A673 (cell line): ENCODE results near the gene RNF183. TPM values are rescaled to one million over a fixed set of nuclear protein-coding genes. Genes with fewer than 3 reads are reported as not detected.
A peak's percentile ranks its signal among the peaks of the same experiment; 100 is the strongest.

Source experiments
- Bru-seq: library from RNA; stranded (reverse); fragments of 400-500 nt; gene quantifications from one replicate; lab custom pipeline; 2021; lab: Mats Ljungman, UMichigan
- BruChase-seq, 2 experiments: library from RNA; stranded (reverse); fragments of 400-500 nt; gene quantifications; one replicate each; lab custom pipeline; 2021; lab: Mats Ljungman, UMichigan
- BruUV-seq: library from RNA; stranded (reverse); fragments of 400-500 nt; replicated peaks from 2 replicates; lab custom pipeline; 2021; lab: Mats Ljungman, UMichigan
- CTCF ChIA-PET: fragments of 300-600 bp; sonication (Branson Sonifier 250); formaldehyde crosslinking; loops from one replicate; lab custom pipeline; 2022; ENCODE audit warnings: antibody characterized with exemption; lab: Charles Lee
- POLR2A ChIA-PET: fragments of 300-600 bp; sonication (Branson Sonifier 250); formaldehyde crosslinking; loops from one replicate; lab custom pipeline; 2022; ENCODE audit warnings: antibody characterized with exemption; ENCODE audit not compliant: low non-redundant PET; lab: Charles Lee
- DNase-seq: peaks from one replicate; pipeline ENCODE4 v3.0.0-alpha.2; 2015; ENCODE audit warnings: low spot score
- H3K27ac ChIP-seq: fragments of 200-600 bp; sonication (generic); 2 replicates; pipeline ENCODE4 v1.5.1; 2016; ENCODE audit warnings: mixed run types, low read depth, mild to moderate bottlenecking, mixed read lengths, antibody characterized with exemption, low read length; ENCODE audit not compliant: poor library complexity, severe bottlenecking
- H3K27me3 ChIP-seq: fragments of 200-600 bp; sonication (generic); replicated peaks from 2 replicates; pipeline ENCODE4 v1.6.1; 2017; ENCODE audit warnings: mixed run types, low read depth, mild to moderate bottlenecking, mixed read lengths, antibody characterized with exemption, low read length; ENCODE audit not compliant: insufficient read depth, poor library complexity
- H3K36me3 ChIP-seq: fragments of 200-600 bp; sonication (generic); 2 replicates; pipeline ENCODE4 v1.6.1; 2016; ENCODE audit warnings: mixed run types, mild to moderate bottlenecking, mixed read lengths, antibody characterized with exemption, low read length; ENCODE audit not compliant: insufficient read depth, poor library complexity, severe bottlenecking
- H3K4me1 ChIP-seq: fragments of 200-600 bp; sonication (generic); 2 replicates; pipeline ENCODE4 v1.6.1; 2017; ENCODE audit warnings: mixed run types, mild to moderate bottlenecking, mixed read lengths, antibody characterized with exemption, low read length; ENCODE audit not compliant: insufficient read depth, poor library complexity, severe bottlenecking
- H3K4me3 ChIP-seq: fragments of 200-600 bp; sonication (generic); 2 replicates; pipeline ENCODE4 v1.5.1; 2016; ENCODE audit warnings: low read depth, mixed run types, mild to moderate bottlenecking, mixed read lengths, low read length; ENCODE audit not compliant: poor library complexity, severe bottlenecking
- H3K9me3 ChIP-seq: fragments of 200-600 bp; sonication (generic); 2 replicates; pipeline ENCODE4 v1.6.1; 2016; ENCODE audit warnings: mixed run types, low read depth, mild to moderate bottlenecking, mixed read lengths, antibody characterized with exemption, low read length; ENCODE audit not compliant: poor library complexity, severe bottlenecking
- CTCF ChIP-seq: fragments of 300-800, 200-600 bp; sonication (generic); conservative IDR thresholded peaks from 2 replicates; pipeline ENCODE4 v1.5.1; 2017; ENCODE audit warnings: low read depth, mild to moderate bottlenecking, antibody characterized with exemption, low read length, moderate library complexity, mixed read lengths
- EZH2 ChIP-seq: fragments of 200-600 bp; sonication (generic); IDR thresholded peaks from 2 replicates; pipeline ENCODE4 v1.6.1; 2017; ENCODE audit warnings: borderline replicate concordance, low read depth, mild to moderate bottlenecking, mixed read lengths, antibody characterized with exemption, low read length; ENCODE audit not compliant: poor library complexity, severe bottlenecking
- intact Hi-C: fragments of 100-400 bp; cut with micrococcal nuclease; formaldehyde crosslinking; loops from one replicate; pipeline ENCODE4 v1.10.0; 2022; ENCODE audit not compliant: unreplicated experiment
- long read RNA-seq: library from polyadenylated mRNA; stranded (forward); transcript quantifications from one replicate; pipeline ENCODE4 v2.0.0, GENCODE V29; 2022
- total RNA-seq: library from RNA; stranded (reverse); gene quantifications from 2 replicates; pipeline ENCODE4 v1.2.3, GENCODE V29; 2021

RNF183 gene
- total RNA-seq (not detected in 2 replicates), Bru-seq, nascent RNA (not detected), BruChase-seq, experiment 1, labeled RNA remaining after a 2-hour chase (percentile 11 among the genes with signal in this experiment), BruChase-seq, experiment 2, labeled RNA remaining after a 6-hour chase (not detected)
- long read RNA-seq: 0 reads

- intact Hi-C loops: loop anchor here (10.0 kb wide), 1 partner anchor 102 kb away; the partner anchor contains the start of gene ALAD
These were observed at the start of gene RNF183 for GRCh38 chr9:113302792-113303418. TSS of gene RNF183 (minus strand) at chr9:113303376. CDS start at chr9:113298184, 5,192 bp downstream.

GRCh38 chr9:113352411-113352810 lies 49.2 kb upstream of the RNF183 start:
- intact Hi-C loops: no loop called here
- no peak overlapping the region for H3K27ac ChIP-seq
- no TSS peak for BruUV-seq
- peaks cover 48% of the 10 kb centered on the region for H3K27me3 ChIP-seq
- no peak overlapping the region for H3K4me3 ChIP-seq
- CTCF ChIA-PET: no interaction called here
- no peak for TF ChIP-seq CTCF
- TF ChIP-seq EZH2: no peak
- POLR2A ChIA-PET: no interaction called here
- H3K4me1 ChIP-seq: no peaks in the 10 kb centered on the region
- H3K36me3 ChIP-seq: no peaks in the 10 kb centered on the region
- no peak for DNase-seq
- H3K9me3 ChIP-seq: no peaks in the 10 kb centered on the region

More at GRCh38 chr9:113302792-113303418, at the start of gene RNF183:
- Histone ChIP-seq H3K4me1 (no peaks in the 10 kb centered on the region), H3K27ac (no peak within 1 kb of the TSS), H3K36me3 (no peaks in the 10 kb centered on the region), H3K9me3 (no peaks in the 10 kb centered on the region), H3K27me3 (no peaks in the 10 kb centered on the region), H3K4me3 (no peak within 1 kb of the TSS)
- ChIA-PET CTCF (no interaction called here), POLR2A (no interaction called here)
- no TSS peak for BruUV-seq
- TF ChIP-seq EZH2: no peak
- no peak for TF ChIP-seq CTCF
- DNase-seq: no peak

GRCh38 chr9:113352006-113352405 lies 48.8 kb upstream of the RNF183 start:
- intact Hi-C loops: no loop called here
- no peaks in the 10 kb centered on the region for H3K9me3 ChIP-seq
- H3K27ac ChIP-seq: no peak overlapping the region
- no peaks in the 10 kb centered on the region for H3K36me3 ChIP-seq
- ChIA-PET CTCF (no interaction called here), POLR2A (no interaction called here)
- no peak overlapping the region for H3K4me3 ChIP-seq
- BruUV-seq: no TSS peak
- H3K4me1 ChIP-seq: no peaks in the 10 kb centered on the region
- no peak for DNase-seq
- peaks cover 46% of the 10 kb centered on the region for H3K27me3 ChIP-seq
- TF ChIP-seq CTCF (no peak), EZH2 (no peak)
